B cell (primary cell): ENCODE measurements around the gene ATP2B3.

Experiments used
- EZH2 ChIP-seq: IDR thresholded peaks from 2 replicates; pipeline ENCODE4 v1.6.1; 2012; ENCODE audit warnings: borderline replicate concordance, low read depth, mild to moderate bottlenecking, moderate library complexity, low read length; ENCODE audit not compliant: insufficient read depth, poor library complexity, severe bottlenecking
- TF ChIP-seq, protein P1 (sequence below): fragments of 200-600 bp; IDR thresholded peaks from one replicate; pipeline ENCODE4 v1.8.0; 2022; ENCODE audit warnings: antibody characterized with exemption, mild to moderate bottlenecking

DNA sequence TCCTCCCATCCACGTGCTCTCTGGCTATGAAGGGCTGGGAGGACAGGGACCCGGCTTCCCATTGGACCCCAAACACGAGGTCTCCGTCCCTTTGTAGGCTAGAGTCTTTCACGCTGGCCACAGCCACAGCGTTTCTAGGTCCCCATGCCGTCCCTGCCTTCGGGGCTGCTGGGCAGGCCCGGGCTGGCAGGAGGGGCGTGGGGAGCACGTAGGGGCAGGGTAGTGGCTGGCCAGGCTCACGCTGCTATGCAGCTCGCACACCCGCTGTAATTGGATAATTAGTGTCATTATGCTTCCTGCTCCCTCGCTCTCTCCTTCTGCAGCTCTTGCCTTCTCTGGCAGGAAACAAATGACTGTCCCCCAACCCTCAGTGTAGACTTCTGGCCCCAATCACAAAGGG, 9.8 kb downstream of the ATP2B3 start:
- TF ChIP-seq, protein P1, sequence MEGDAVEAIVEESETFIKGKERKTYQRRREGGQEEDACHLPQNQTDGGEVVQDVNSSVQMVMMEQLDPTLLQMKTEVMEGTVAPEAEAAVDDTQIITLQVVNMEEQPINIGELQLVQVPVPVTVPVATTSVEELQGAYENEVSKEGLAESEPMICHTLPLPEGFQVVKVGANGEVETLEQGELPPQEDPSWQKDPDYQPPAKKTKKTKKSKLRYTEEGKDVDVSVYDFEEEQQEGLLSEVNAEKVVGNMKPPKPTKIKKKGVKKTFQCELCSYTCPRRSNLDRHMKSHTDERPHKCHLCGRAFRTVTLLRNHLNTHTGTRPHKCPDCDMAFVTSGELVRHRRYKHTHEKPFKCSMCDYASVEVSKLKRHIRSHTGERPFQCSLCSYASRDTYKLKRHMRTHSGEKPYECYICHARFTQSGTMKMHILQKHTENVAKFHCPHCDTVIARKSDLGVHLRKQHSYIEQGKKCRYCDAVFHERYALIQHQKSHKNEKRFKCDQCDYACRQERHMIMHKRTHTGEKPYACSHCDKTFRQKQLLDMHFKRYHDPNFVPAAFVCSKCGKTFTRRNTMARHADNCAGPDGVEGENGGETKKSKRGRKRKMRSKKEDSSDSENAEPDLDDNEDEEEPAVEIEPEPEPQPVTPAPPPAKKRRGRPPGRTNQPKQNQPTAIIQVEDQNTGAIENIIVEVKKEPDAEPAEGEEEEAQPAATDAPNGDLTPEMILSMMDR, result no peak
- TF ChIP-seq EZH2, result no peak
